WERI-Rb-1 (cell line): Measurements from ENCODE around the gene GINM1.

Experiments used
- DNase-seq: peaks from one replicate; pipeline ENCODE4 v3.0.0-alpha.2; 2020
- H3K27ac ChIP-seq: fragments of 250-450 bp; sonication (Bioruptor Pico); 2 replicates; pipeline ENCODE4 v1.5.1; 2020; ENCODE audit warnings: mild to moderate bottlenecking, moderate library complexity
- H3K27me3 ChIP-seq: fragments of 250-450 bp; sonication (Bioruptor Pico); 2 replicates; pipeline ENCODE4 v1.5.1; 2021; ENCODE audit warnings: mild to moderate bottlenecking, low read depth, moderate library complexity; ENCODE audit not compliant: insufficient read depth, severe bottlenecking
- H3K36me3 ChIP-seq: fragments of 250-450 bp; sonication (Bioruptor Pico); 2 replicates; pipeline ENCODE4 v1.5.1; 2020; ENCODE audit warnings: mild to moderate bottlenecking, moderate library complexity
- H3K4me3 ChIP-seq: 2 replicates; pipeline ENCODE4 v1.5.1; 2011; ENCODE audit warnings: low read depth, mild to moderate bottlenecking, control low read depth, low read length
- H3K9me3 ChIP-seq: fragments of 250-450 bp; sonication (Bioruptor Pico); 2 replicates; pipeline ENCODE4 v1.5.1; 2021; ENCODE audit warnings: mild to moderate bottlenecking, moderate library complexity; ENCODE audit not compliant: severe bottlenecking
- TF ChIP-seq, protein P1 (sequence below): IDR thresholded peaks from 2 replicates; pipeline ENCODE4 v1.5.1; 2011; ENCODE audit warnings: low read depth, mild to moderate bottlenecking, control low read depth, inconsistent platforms, low read length

GINM1 gene

DNA sequence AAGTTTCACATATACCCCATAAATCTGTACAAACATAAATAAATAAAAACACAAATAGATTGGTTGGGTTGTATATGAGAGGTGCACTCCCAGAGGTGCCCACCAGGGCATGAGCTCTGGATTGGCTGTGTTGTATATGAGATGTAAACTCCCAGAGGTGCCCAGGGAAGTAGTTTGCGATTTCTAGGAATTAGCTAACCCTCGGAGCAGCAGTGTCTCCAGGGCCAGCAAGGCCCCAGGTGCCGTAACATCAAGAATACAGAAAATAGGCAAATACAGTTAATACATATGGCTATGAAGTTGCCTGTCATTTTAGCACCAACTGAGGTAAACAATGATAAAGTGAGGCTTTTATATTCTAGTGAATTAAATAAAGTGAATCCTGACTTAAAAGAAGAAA lies 5.4 kb upstream of the GINM1 start:
- TF ChIP-seq, protein P1, sequence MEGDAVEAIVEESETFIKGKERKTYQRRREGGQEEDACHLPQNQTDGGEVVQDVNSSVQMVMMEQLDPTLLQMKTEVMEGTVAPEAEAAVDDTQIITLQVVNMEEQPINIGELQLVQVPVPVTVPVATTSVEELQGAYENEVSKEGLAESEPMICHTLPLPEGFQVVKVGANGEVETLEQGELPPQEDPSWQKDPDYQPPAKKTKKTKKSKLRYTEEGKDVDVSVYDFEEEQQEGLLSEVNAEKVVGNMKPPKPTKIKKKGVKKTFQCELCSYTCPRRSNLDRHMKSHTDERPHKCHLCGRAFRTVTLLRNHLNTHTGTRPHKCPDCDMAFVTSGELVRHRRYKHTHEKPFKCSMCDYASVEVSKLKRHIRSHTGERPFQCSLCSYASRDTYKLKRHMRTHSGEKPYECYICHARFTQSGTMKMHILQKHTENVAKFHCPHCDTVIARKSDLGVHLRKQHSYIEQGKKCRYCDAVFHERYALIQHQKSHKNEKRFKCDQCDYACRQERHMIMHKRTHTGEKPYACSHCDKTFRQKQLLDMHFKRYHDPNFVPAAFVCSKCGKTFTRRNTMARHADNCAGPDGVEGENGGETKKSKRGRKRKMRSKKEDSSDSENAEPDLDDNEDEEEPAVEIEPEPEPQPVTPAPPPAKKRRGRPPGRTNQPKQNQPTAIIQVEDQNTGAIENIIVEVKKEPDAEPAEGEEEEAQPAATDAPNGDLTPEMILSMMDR, result peak; percentile 37; the same call in 1 of the 2 replicates
- Histone ChIP-seq H3K27me3 (peaks cover 4% of the 10 kb centered on the region), H3K27ac (no peak overlapping the region), H3K36me3 (no peaks in the 10 kb centered on the region), H3K4me3 (no peak overlapping the region), H3K9me3 (no peaks in the 10 kb centered on the region)
- peak; percentile 25 for DNase-seq

GRCh38 chr6:149563203-149563927 lies 2.8 kb upstream of the GINM1 start:
- Histone ChIP-seq H3K36me3 (peaks cover 2% of the 10 kb centered on the region; the same call in 1 of the 2 replicates), H3K27me3 (no peaks in the 10 kb centered on the region), H3K9me3 (no peaks in the 10 kb centered on the region), H3K27ac (no peak overlapping the region), H3K4me3 (no peak overlapping the region)
- DNase-seq, result no peak
- TF ChIP-seq, protein P1, result no peak

GRCh38 chr6:149563928-149564325 lies 2.2 kb upstream of the GINM1 start:
- Histone ChIP-seq H3K27me3 (no peaks in the 10 kb centered on the region), H3K36me3 (peaks cover 2% of the 10 kb centered on the region; the same call in 1 of the 2 replicates), H3K4me3 (no peak overlapping the region), H3K27ac (no peak overlapping the region), H3K9me3 (no peaks in the 10 kb centered on the region)
- TF ChIP-seq, protein P1, result no peak
- no peak for DNase-seq

DNA sequence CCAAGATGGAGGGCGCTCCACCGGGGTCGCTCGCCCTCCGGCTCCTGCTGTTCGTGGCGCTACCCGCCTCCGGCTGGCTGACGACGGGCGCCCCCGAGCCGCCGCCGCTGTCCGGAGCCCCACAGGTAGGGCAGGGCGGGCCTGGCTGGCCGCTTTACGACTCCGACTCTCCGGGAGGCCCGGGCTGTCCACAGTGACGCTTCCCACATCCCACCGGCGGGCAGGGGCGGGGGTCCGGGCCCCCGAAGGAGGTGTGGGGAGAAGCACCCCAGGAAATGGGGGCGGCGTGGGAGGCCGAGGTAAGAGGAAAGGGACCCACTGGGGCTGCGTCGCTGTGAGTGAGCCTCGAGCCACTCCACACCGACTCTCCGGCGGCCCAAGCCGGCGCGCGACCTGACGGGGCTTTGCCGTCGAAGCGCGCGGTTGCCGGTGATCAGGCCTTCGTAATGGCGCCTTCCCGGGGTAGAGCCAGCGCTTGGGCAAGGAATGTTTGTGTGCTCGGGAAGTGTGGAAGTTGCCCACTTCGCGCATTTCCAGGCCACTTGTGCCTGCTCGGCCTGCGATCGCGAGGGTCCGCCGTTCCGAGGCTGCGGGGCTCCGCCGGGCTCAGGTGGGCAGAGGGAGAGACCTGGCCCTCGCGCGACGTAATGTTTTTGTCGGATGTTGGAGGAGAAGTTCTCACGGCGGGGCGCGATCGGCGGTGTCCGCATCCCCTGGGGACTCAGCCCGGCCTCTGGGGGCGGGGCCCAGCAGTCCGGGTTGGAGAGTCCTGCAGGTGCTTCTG lies 427 bp downstream of the GINM1 start:
- peak overlapping the region; percentile 83 for H3K4me3 ChIP-seq
- H3K27me3 ChIP-seq, result no peaks in the 10 kb centered on the region
- H3K36me3 ChIP-seq, result peaks cover 2% of the 10 kb centered on the region; the same call in 1 of the 2 replicates
- peak; percentile 53 for DNase-seq
- peak overlapping the region; percentile 88 for H3K27ac ChIP-seq
- H3K9me3 ChIP-seq, result no peaks in the 10 kb centered on the region
- TF ChIP-seq, protein P1, result no peak

GRCh38 chr6:149567194-149567586 lies 1.0 kb downstream of the GINM1 start:
- DNase-seq, result no peak

More at GRCh38 chr6:149567194-149567586, 1.0 kb downstream of the GINM1 start:
- H3K27ac ChIP-seq, result no peak overlapping the region
- no peaks in the 10 kb centered on the region for H3K27me3 ChIP-seq
- peak overlapping the region; percentile 83 for H3K4me3 ChIP-seq
- TF ChIP-seq, protein P1, result no peak
- H3K36me3 ChIP-seq, result peaks cover 2% of the 10 kb centered on the region; the same call in 1 of the 2 replicates
- no peaks in the 10 kb centered on the region for H3K9me3 ChIP-seq
